ENCODE data around the gene CASP2. TPM values are rescaled to one million over a fixed set of nuclear protein-coding genes. Genes with fewer than 3 reads are reported as not detected.

Gene CASP2
- total and polyA plus RNA-seq, 10 of the 15 experiments (the other 5 are each of a cell fraction or from before 2014, with no cell fraction given): 12.1 to 60.4 (median 26.2) TPM

- TF ChIP-seq SKIL (IDR thresholded peaks at IDR 0.05; ENCODE audit: low read depth, poor library complexity, severe bottlenecking) (no peak), CREM (IDR thresholded peaks at IDR 0.05; ENCODE audit: low read depth) (no peak), POU2F2 (IDR thresholded peaks at IDR 0.05; ENCODE audit: borderline replicate concordance, low read depth, low read length) (peak; percentile 93), PAX5 (IDR thresholded peaks at IDR 0.05; ENCODE audit: borderline replicate concordance, low read depth, low read length) (peak; percentile 42; the same call in 1 of the 2 replicates), PKNOX1 (IDR thresholded peaks at IDR 0.05) (no peak), SMAD1 (IDR thresholded peaks at IDR 0.05; ENCODE audit: low read depth, partially characterized antibody) (no peak), RUNX3 (IDR thresholded peaks at IDR 0.05; ENCODE audit: low read length) (peak; percentile 19; the same call in 1 of the 2 replicates), ESRRA (IDR thresholded peaks at IDR 0.05; ENCODE audit: low read length) (no peak), WRNIP1 (IDR thresholded peaks at IDR 0.05; ENCODE audit: borderline replicate concordance, low read depth, low read length) (no peak), TARDBP (IDR thresholded peaks at IDR 0.05; ENCODE audit: borderline replicate concordance) (no peak), PAX8 (IDR thresholded peaks at IDR 0.05) (no peak), ZZZ3 (IDR thresholded peaks at IDR 0.05; ENCODE audit: control insufficient read depth, insufficient read length, low read depth) (no peak), MYB (IDR thresholded peaks at IDR 0.05; ENCODE audit: borderline replicate concordance, low read depth, low read length) (no peak)
- WGBS (ENCODE audit: insufficient coverage, insufficient replicate concordance, low lambda C conversion rate, missing lambda C conversion rate): 3% methylated on average over 2 of the region's 2 CpGs
- Histone ChIP-seq H3K4me1 (ENCODE audit: control insufficient read depth, insufficient read depth, low read length) (peaks cover 10% of the 10 kb centered on the region; the same call in 1 of the 2 replicates), H3K4me3 (no peak overlapping the region), H3K4me2 (ENCODE audit: control insufficient read depth, insufficient read depth) (peak overlapping the region; percentile 20; the same call in 1 of the 2 replicates), H4K20me1 (ENCODE audit: control insufficient read depth, insufficient read depth) (no peaks in the 10 kb centered on the region), H3K9ac (ENCODE audit: control insufficient read depth, insufficient read depth, low read length) (no peak overlapping the region), H3K27me3 (replicated peaks in 1 of 2; ENCODE audit: control insufficient read depth in 2 of 2, insufficient read depth in 2 of 2, low read length in 1 of 2) (no peaks in the 10 kb centered on the region), H3K9me3 (replicated peaks; ENCODE audit: control insufficient read depth, insufficient read depth, low read length) (no peaks in the 10 kb centered on the region), H3K27ac (ENCODE audit: control insufficient read depth, insufficient read depth) (no peak overlapping the region), H3K36me3 (ENCODE audit: control insufficient read depth in 2 of 2, insufficient read depth in 2 of 2, low read length in 1 of 2) (no peaks in the 10 kb centered on the region), H3K79me2 (ENCODE audit: control insufficient read depth, insufficient read depth, low read length) (no peaks in the 10 kb centered on the region), H2AFZ (ENCODE audit: control insufficient read depth, low read depth, low read length) (no peak overlapping the region)
- ATAC-seq: peak; percentile 35; the same call in 1 of the 3 replicates
- POLR2A ChIA-PET: no interaction called here
- in situ Hi-C loops (cut with MboI): no loop called here
- SMC1A ChIA-PET (ENCODE audit: uncharacterized antibody, unreplicated experiment): interaction anchor here (1.3 kb wide), 1 partner anchor 85 kb away, joined by 5 read pairs; no protein-coding TSS in a partner anchor
- intact Hi-C loops (cut with micrococcal nuclease; ENCODE audit: unreplicated experiment): loop anchor here (5.0 kb wide), 1 partner anchor 42 kb away; no protein-coding TSS in a partner anchor
- no peak for DNase-seq (ENCODE audit: low read depth, low spot score)
- CTCF ChIA-PET: interaction anchor here (0.7 to 2.3 kb wide), 6 partner anchors 10 to 85 kb away, joined by 3 to 8 read pairs (median 5); partner anchors contain the start of gene GSTK1
- FAIRE-seq: peak; percentile 18
- RAD21 ChIA-PET (ENCODE audit: unreplicated experiment): no interaction called here
- no TSS peak for BruUV-seq (replicated peaks)
These were observed 37.1 kb downstream of the CASP2 start for GRCh38 chr7:143325240-143325639.
